GM12872 (cell line): ENCODE results near the gene RAB10.

Source experiments
- TF ChIP-seq, protein P1 (sequence below): IDR thresholded peaks from 3 replicates; pipeline ENCODE4 v1.5.1; 2011; ENCODE audit warnings: low read depth, mild to moderate bottlenecking, low read length, moderate library complexity; ENCODE audit not compliant: insufficient read depth

The RAB10 gene

DNA sequence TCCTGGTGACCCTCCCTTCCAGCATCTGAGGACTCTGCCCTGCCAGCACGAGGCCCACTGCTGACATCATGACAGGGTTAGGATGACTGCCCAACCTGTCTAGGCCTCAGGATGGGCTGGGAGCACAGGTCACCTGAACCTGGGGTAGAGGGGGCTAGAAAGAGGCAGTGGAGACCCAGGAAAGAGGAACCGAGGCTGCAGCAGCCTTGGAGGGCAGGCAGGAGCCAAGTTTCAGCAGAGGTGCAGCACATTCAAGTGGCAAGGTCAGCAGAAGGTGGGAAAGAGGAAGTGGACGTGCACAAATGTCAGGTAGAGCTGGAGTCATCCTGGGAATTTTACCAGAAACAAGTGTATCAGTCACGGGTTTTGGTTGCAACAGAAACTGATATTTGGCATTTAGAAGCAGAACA is 13.6 kb upstream of the RAB10 start:
- TF ChIP-seq, protein P1, sequence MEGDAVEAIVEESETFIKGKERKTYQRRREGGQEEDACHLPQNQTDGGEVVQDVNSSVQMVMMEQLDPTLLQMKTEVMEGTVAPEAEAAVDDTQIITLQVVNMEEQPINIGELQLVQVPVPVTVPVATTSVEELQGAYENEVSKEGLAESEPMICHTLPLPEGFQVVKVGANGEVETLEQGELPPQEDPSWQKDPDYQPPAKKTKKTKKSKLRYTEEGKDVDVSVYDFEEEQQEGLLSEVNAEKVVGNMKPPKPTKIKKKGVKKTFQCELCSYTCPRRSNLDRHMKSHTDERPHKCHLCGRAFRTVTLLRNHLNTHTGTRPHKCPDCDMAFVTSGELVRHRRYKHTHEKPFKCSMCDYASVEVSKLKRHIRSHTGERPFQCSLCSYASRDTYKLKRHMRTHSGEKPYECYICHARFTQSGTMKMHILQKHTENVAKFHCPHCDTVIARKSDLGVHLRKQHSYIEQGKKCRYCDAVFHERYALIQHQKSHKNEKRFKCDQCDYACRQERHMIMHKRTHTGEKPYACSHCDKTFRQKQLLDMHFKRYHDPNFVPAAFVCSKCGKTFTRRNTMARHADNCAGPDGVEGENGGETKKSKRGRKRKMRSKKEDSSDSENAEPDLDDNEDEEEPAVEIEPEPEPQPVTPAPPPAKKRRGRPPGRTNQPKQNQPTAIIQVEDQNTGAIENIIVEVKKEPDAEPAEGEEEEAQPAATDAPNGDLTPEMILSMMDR: no peak

DNA sequence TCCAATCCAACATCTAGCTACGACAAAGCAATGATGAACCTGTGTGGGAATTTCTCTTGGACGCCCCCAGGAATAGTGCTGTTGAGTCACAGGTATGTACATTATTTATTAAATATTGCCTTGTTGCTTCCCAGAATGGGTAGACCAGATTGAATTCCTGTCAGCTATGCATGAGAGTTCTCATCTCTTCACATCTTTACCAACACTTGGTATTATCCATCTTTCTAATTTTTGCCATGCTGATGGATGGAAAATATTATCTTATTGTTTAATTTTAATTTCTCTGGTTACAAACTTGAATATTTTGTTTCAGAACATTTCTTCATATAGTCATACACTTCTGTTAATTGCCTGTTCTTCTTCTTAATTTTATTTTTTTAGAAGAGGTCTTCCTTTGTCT is 9.6 kb upstream of the RAB10 start:
- TF ChIP-seq, protein P1: no peak

DNA sequence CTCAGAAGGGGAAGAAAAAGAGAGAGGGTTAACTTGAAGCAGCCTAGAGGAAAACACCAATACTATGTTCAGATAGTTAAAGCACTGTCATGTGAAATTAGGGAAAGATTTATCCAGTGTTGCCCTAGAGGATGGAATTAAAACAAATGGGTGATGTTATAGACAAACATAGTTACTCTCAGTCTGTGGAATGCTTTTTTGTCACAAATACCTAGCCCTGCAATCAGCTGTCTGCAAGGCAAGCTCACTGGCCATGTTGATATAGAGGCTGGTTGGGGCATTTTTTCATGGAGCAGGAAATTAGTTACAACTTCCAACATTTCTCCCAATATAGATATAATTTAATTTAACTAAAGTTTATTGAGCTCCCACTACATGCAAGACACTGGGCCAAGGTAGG is 8.4 kb upstream of the RAB10 start:
- TF ChIP-seq, protein P1: no peak

DNA sequence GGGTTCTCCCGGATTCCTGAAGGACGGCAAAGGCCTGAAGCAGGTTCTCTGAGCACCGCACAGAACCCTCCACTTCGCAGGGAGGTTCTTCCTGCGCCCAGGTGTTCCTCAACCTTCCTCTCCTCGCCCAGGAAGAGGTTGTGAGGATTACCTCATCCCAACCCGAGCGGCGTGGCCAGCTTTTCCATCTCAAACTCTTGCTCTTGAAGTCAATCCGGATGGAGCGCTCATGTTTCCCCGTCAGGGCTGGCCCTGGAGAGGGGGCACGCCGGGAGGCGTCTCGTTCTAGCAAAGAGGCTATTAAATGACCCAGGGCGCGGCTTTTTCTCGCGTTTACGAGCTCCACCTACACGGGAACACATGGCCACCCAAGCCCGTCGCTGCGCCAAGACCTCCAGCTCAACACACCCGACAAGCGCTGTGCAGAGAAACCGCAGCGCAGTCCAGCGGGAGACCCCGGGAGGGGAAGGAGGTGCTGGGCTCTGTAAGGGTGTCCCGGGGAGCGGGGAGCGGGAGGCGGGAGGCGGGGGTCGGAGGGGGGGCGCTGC is 540 bp upstream of the RAB10 start:
- TF ChIP-seq, protein P1: no peak

DNA sequence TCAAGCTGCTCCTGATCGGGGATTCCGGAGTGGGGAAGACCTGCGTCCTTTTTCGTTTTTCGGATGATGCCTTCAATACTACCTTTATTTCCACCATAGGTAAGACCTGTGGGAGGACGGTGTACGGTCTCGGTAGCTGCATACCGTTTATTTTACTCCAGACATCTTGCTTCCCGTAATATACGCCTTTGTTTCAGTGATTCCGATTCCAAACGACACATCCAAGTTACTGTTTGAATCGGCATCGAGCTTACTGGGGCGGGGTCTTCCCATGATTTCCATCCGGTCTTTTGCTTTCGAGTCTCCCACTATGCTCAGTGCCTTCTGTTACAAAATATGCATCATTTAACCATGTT is 731 bp downstream of the RAB10 start:
- TF ChIP-seq, protein P1: no peak

DNA sequence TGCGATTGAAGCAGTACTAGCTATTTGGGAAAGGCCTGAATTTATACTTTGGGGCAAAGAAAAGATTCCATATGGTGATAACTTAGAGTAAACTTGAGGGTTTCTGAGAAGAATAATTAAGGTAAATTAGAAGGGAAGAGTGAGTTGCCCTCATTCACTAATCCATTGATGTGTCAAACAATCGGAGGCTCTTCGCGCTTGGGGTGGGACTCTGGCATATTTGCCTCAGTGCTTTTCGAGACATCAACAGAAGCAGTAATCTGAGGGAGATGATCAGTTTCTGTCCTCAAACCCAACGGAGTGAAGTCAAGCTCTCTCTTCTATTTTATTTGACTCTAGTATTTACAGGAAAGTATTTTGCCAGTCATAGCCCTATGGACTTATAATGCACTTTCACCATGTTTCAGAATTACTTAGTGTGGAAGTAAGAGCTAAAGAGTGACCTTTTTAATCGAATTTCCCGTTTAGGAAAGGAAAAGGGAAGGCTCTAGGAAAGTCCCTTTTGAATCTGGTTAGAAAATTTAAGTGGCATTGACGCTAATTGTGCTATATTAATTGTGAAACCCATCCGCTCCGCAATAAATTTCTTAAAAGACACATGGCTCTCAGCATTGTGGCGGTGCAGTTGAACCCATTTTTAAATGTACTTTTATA is 1.3 kb downstream of the RAB10 start:
- TF ChIP-seq, protein P1: no peak

DNA sequence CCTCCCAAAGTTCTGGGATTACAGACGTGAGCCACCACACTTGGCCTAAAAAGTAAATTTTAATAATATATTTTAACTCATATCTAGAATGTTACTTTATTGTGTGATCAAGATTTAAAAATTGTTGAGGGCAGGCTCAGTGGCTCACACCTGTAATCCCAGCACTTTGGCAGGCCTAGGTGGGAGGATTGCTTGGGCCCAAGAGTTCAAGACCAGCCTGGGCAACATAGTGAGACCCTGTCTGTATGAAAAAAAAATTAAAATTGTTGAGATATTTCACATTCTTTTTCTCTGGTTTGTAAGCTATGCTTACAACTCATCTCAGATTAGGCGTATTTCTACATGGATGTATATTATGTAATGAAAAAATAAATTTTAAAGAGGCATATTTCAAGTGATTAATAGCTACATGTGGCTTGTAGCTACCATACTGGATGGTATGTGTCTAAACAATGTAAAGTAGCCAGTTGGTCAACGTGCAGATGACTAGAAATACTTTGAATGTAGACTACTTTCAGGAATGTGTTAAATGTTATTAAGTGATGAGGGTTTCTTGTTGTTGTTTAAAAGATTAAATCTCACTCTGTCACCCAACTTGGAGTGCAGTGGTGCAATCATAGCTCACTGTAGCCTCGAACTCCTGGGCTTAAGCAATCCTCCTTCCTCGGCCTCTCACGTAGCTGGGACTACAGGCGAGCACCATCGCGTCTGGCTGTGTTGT is 5.9 kb downstream of the RAB10 start:
- TF ChIP-seq, protein P1: no peak
